ENCODE measurements around the gene LRRC1.

Gene LRRC1

DNA sequence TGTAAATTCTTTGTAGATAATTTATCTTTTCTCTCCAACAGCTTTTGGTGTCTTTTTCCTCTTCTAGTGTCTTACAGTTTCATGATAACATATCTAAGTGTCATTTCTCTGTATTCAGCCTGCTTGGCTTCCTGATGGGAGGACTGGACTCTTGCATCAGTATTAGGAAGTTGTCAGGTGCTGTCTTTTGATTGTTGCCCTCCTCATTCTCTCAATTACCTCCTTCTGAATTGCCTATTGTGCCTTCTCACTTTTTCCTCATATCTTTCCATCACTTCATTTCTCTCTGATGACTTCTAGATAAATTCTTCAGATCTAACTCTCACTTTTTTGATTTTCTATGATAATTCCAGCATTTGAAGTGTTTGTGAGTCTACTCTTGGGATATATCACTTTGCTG lies 162.0 kb downstream of the LRRC1 start:
- Histone ChIP-seq H3K36me3 (ENCODE audit: insufficient read depth, low read length) (no peaks in the 10 kb centered on the region), H3K27ac (no peak overlapping the region), H3K9ac (ENCODE audit: insufficient read length) (no peak overlapping the region), H3K4me3 (no peak overlapping the region), H3K9me3 (ENCODE audit: low read depth, low read length) (no peaks in the 10 kb centered on the region)
- no peak for TF ChIP-seq FOXP2 (optimal IDR thresholded peaks at IDR 0.05; ENCODE audit: control extremely low read depth, extremely low read length, insufficient read depth)
- TF ChIP-seq EZH2 (IDR thresholded peaks at IDR 0.05): no peak
- no peak for TF ChIP-seq POLR2AphosphoS5 (IDR thresholded peaks at IDR 0.05; ENCODE audit: borderline replicate concordance, low read depth, low read length)
- DNase-seq (ENCODE audit: low read depth, low spot score): no peak

DNA sequence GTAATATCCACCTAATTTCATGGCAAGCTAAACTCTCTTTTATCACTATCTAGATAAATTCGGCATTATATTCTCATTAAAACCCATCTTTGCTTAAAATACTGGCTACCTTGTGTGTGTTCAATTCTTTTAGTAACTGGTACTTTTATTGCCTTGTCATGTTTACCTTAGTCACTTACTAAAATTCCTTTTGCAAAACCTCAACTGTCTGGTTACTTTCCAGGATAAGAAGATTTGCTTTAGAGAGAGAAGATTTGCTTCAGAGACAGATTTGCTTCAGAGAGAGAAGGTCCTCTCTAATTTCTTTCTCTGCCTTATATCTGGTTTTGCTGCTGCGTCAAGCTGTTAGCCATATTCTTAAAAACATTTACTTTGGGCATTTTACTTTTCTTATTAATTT lies 164.9 kb downstream of the LRRC1 start:
- no peak overlapping the region for H3K4me3 ChIP-seq
- TF ChIP-seq FOXP2 (optimal IDR thresholded peaks at IDR 0.05; ENCODE audit: control extremely low read depth, extremely low read length, insufficient read depth) (no peak), EZH2 (IDR thresholded peaks at IDR 0.05) (no peak), POLR2AphosphoS5 (IDR thresholded peaks at IDR 0.05; ENCODE audit: borderline replicate concordance, low read depth, low read length) (no peak)
- no peak overlapping the region for H3K9ac ChIP-seq (ENCODE audit: insufficient read length)
- H3K36me3 ChIP-seq (ENCODE audit: insufficient read depth, low read length): no peaks in the 10 kb centered on the region
- H3K9me3 ChIP-seq (ENCODE audit: low read depth, low read length): no peaks in the 10 kb centered on the region
- DNase-seq (ENCODE audit: low read depth, low spot score): no peak
- H3K27ac ChIP-seq: no peak overlapping the region

DNA sequence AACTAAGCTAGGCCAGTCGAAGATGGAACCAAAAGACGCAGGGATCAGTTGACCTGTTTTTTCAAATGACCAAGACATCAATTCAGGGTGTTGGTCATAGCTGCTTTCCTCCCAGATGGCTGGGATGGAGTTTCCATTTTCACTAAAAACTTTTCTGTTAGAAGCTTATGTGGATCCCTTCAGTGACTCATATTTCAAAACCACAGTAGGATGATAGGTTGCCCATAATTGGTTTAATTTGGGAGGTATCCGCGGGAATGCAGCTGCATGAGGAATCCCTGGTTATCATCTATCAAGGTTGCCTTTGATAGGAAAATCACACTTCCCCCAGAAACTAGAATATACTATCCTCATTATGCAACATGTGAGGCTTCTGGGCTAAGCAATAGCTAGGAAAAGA lies 165.5 kb downstream of the LRRC1 start:
- DNase-seq (ENCODE audit: low read depth, low spot score): no peak
- no peaks in the 10 kb centered on the region for H3K36me3 ChIP-seq (ENCODE audit: insufficient read depth, low read length)
- H3K27ac ChIP-seq: no peak overlapping the region
- H3K9ac ChIP-seq (ENCODE audit: insufficient read length): no peak overlapping the region
- no peak overlapping the region for H3K4me3 ChIP-seq
- no peak for TF ChIP-seq FOXP2 (optimal IDR thresholded peaks at IDR 0.05; ENCODE audit: control extremely low read depth, extremely low read length, insufficient read depth)
- TF ChIP-seq EZH2 (IDR thresholded peaks at IDR 0.05): no peak
- no peak for TF ChIP-seq POLR2AphosphoS5 (IDR thresholded peaks at IDR 0.05; ENCODE audit: borderline replicate concordance, low read depth, low read length)
- no peaks in the 10 kb centered on the region for H3K9me3 ChIP-seq (ENCODE audit: low read depth, low read length)

DNA sequence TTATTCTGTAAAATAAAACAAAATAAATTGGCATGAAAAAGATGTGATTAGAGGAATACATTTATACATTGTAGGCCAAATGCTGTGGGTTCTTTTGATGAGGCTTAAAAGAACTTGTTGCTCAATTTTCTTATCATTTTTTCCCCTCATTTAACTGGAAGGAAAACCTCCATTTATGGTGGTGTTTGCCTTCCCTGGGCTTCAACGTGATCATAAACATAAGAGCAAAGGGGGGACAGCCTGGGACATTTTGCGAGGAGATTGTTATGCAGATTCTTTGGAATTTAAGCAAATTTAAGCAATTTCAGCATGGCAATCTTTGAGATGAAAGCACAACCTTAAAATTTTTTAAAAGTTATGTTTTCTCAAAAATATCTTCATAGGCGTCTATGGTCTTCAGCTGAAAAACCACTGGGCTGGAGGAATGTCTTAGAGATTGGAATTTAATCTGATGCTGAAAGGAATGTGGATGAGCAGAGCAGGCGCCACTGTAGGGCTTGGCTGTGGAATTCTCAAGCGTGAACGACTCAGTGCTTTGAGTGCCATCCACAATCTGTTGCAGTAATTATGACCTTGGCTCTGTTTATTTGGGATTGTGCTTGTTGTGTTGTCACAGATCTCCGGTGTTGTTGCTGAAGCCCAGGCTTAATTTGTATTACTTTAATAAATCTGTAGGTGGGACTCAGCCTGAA lies 167.0 kb downstream of the LRRC1 start:
- no peak for DNase-seq (ENCODE audit: low read depth, low spot score)

DNA sequence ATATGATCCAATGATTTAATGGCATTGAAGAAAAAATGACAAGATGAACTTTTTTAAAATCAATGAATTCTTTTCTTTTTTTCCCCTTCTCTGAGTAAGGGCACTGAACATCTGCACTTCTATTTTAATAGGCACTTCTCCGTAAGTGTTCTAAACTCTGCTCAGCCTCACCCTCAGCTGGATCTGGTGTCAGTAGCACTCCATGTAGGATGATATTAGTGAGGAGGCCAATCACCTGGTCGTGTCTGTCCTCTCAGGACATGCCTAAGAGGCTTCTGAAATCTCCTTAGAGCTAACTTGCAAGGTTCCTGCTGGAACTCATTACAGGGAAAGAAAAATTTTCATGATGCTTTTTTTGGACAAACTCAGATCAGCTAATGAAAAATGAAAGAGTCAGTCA lies 167.8 kb downstream of the LRRC1 start:
- no peak for DNase-seq (ENCODE audit: low read depth, low spot score)
- no peaks in the 10 kb centered on the region for H3K9me3 ChIP-seq (ENCODE audit: low read depth, low read length)
- H3K4me3 ChIP-seq: no peak overlapping the region
- H3K36me3 ChIP-seq (ENCODE audit: insufficient read depth, low read length): no peaks in the 10 kb centered on the region
- no peak for TF ChIP-seq FOXP2 (optimal IDR thresholded peaks at IDR 0.05; ENCODE audit: control extremely low read depth, extremely low read length, insufficient read depth)
- TF ChIP-seq POLR2AphosphoS5 (IDR thresholded peaks at IDR 0.05; ENCODE audit: borderline replicate concordance, low read depth, low read length): no peak
- no peak for TF ChIP-seq EZH2 (IDR thresholded peaks at IDR 0.05)
- no peak overlapping the region for H3K9ac ChIP-seq (ENCODE audit: insufficient read length)
- H3K27ac ChIP-seq: no peak overlapping the region

More for the DNA sequence above, 167.0 kb downstream of the LRRC1 start:
- Histone ChIP-seq H3K36me3 (ENCODE audit: insufficient read depth, low read length) (no peaks in the 10 kb centered on the region), H3K9me3 (ENCODE audit: low read depth, low read length) (no peaks in the 10 kb centered on the region), H3K27ac (no peak overlapping the region; the same call in 1 of the 2 replicates), H3K9ac (ENCODE audit: insufficient read length) (no peak overlapping the region), H3K4me3 (no peak overlapping the region)
- no peak for TF ChIP-seq FOXP2 (optimal IDR thresholded peaks at IDR 0.05; ENCODE audit: control extremely low read depth, extremely low read length, insufficient read depth)
- TF ChIP-seq EZH2 (IDR thresholded peaks at IDR 0.05): no peak

DNA sequence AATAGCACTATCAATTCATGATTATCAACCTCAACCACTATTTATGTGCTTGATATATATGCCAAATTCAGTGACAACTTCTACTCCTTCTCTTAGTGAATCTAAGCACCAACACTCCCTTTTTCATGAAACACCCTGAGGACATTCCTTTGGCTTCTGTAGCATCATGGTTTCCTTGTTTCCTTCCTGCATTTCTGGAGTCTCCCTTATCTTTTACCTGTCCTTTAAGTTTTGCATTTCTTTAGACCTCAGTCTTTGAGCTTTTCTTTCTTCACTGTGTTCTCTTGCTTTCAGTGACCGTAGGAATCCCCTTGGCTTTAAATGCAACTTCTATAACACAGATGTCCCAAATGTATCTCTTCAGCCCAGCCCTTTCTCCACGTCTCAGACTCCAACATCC lies 172.6 kb downstream of the LRRC1 start:
- no peak overlapping the region for H3K27ac ChIP-seq
- no peak overlapping the region for H3K4me3 ChIP-seq
- H3K36me3 ChIP-seq (ENCODE audit: insufficient read depth, low read length): no peaks in the 10 kb centered on the region
- TF ChIP-seq FOXP2 (optimal IDR thresholded peaks at IDR 0.05; ENCODE audit: control extremely low read depth, extremely low read length, insufficient read depth) (no peak), EZH2 (IDR thresholded peaks at IDR 0.05) (no peak), POLR2AphosphoS5 (IDR thresholded peaks at IDR 0.05; ENCODE audit: borderline replicate concordance, low read depth, low read length) (no peak)
- no peak for DNase-seq (ENCODE audit: low read depth, low spot score)
- H3K9me3 ChIP-seq (ENCODE audit: low read depth, low read length): no peaks in the 10 kb centered on the region
- H3K9ac ChIP-seq (ENCODE audit: insufficient read length): no peak overlapping the region

Data from SK-N-MC (cell line).